ENCODE measurements around the gene BANF2. TPM values are rescaled to one million over a fixed set of nuclear protein-coding genes. Genes with fewer than 3 reads are reported as not detected.

The BANF2 gene
- polyA plus RNA-seq, 1 experiment: not detected

GRCh38 chr20:17762873-17763557 is 63.2 kb downstream of the BANF2 start:
- H3K4me3 ChIP-seq (ENCODE audit: low read depth, low read length): no peak overlapping the region
- no peak for TF ChIP-seq CTCF (IDR thresholded peaks at IDR 0.05; ENCODE audit: insufficient read depth, low read depth, low read length)
- ChIA-PET CTCF (no interaction called here), POLR2A (no interaction called here)
- H3K36me3 ChIP-seq (ENCODE audit: control insufficient read depth, insufficient read depth, low read length): no peaks in the 10 kb centered on the region
- DNase-seq (ENCODE audit: low read depth): no peak
- H3K27me3 ChIP-seq (ENCODE audit: control insufficient read depth, insufficient read depth, low read length): no peaks in the 10 kb centered on the region; the same call in 1 of the 2 replicates

- TF ChIP-seq CTCF (IDR thresholded peaks at IDR 0.05; ENCODE audit: insufficient read depth, low read depth, low read length): no peak
- no peak for DNase-seq (ENCODE audit: low read depth)
- Histone ChIP-seq H3K27me3 (ENCODE audit: control insufficient read depth, insufficient read depth, low read length) (no peaks in the 10 kb centered on the region; the same call in 1 of the 2 replicates), H3K36me3 (ENCODE audit: control insufficient read depth, insufficient read depth, low read length) (no peaks in the 10 kb centered on the region), H3K4me3 (ENCODE audit: low read depth, low read length) (no peak overlapping the region)
- POLR2A ChIA-PET: no interaction called here
- CTCF ChIA-PET: interaction anchor here (0.7 to 0.8 kb wide), 2 partner anchors 12 to 326 kb away, joined by 3 read pairs; no protein-coding TSS in a partner anchor
These were observed 65.3 kb downstream of the BANF2 start for GRCh38 chr20:17765017-17765416.

- TF ChIP-seq CTCF (IDR thresholded peaks at IDR 0.05; ENCODE audit: insufficient read depth, low read depth, low read length): no peak
- ChIA-PET POLR2A (no interaction called here), CTCF (interaction anchor here (0.7 to 0.8 kb wide), 2 partner anchors 13 to 325 kb away, joined by 3 read pairs; no protein-coding TSS in a partner anchor)
- no peak for DNase-seq (ENCODE audit: low read depth)
- no peaks in the 10 kb centered on the region; the same call in 1 of the 2 replicates for H3K27me3 ChIP-seq (ENCODE audit: control insufficient read depth, insufficient read depth, low read length)
- H3K4me3 ChIP-seq (ENCODE audit: low read depth, low read length): no peak overlapping the region
- H3K36me3 ChIP-seq (ENCODE audit: control insufficient read depth, insufficient read depth, low read length): no peaks in the 10 kb centered on the region
These were observed 65.8 kb downstream of the BANF2 start for GRCh38 chr20:17765584-17765983.

GRCh38 chr20:17766226-17766625 is 66.5 kb downstream of the BANF2 start:
- Histone ChIP-seq H3K4me3 (ENCODE audit: low read depth, low read length) (no peak overlapping the region), H3K36me3 (ENCODE audit: control insufficient read depth, insufficient read depth, low read length) (no peaks in the 10 kb centered on the region), H3K27me3 (ENCODE audit: control insufficient read depth, insufficient read depth, low read length) (no peaks in the 10 kb centered on the region; the same call in 1 of the 2 replicates)
- POLR2A ChIA-PET: no interaction called here
- DNase-seq (ENCODE audit: low read depth): no peak
- TF ChIP-seq CTCF (IDR thresholded peaks at IDR 0.05; ENCODE audit: insufficient read depth, low read depth, low read length): no peak
- CTCF ChIA-PET: interaction anchor here (0.9 kb wide), 1 partner anchor 10 kb away, joined by 4 read pairs; no protein-coding TSS in a partner anchor

- no peaks in the 10 kb centered on the region for H3K36me3 ChIP-seq (ENCODE audit: control insufficient read depth, insufficient read depth, low read length)
- CTCF ChIA-PET: no interaction called here
- no peak overlapping the region for H3K4me3 ChIP-seq (ENCODE audit: low read depth, low read length)
- no peak for TF ChIP-seq CTCF (IDR thresholded peaks at IDR 0.05; ENCODE audit: insufficient read depth, low read depth, low read length)
- no peak for DNase-seq (ENCODE audit: low read depth)
- POLR2A ChIA-PET: no interaction called here
- H3K27me3 ChIP-seq (ENCODE audit: control insufficient read depth, insufficient read depth, low read length): no peaks in the 10 kb centered on the region; the same call in 1 of the 2 replicates
These were observed 67.9 kb downstream of the BANF2 start for GRCh38 chr20:17767624-17768023.

All from BJ (cell line).